ENCODE measurements around the gene ADGRB3. TPM values are rescaled to one million over a fixed set of nuclear protein-coding genes. Genes with fewer than 3 reads are reported as not detected.
"Not testable (repeated sequence)": the region's sequence is repeated elsewhere in the genome, so short reads cannot be mapped to it uniquely, and the experiment has no call there.

ADGRB3 gene
- total RNA-seq, 1 experiment from 2014 or later, result 3.6 TPM

- DNase-seq (ENCODE audit: low read depth, low spot score); in situ Hi-C loops (cut with HindIII; ENCODE audit: low pct_unique_long_range_greater_than_20kb, low sequenced_read_pairs): not testable (repeated sequence)
These were observed 112.8 kb downstream of the ADGRB3 start for GRCh38 chr6:68747832-68748231.

DNA sequence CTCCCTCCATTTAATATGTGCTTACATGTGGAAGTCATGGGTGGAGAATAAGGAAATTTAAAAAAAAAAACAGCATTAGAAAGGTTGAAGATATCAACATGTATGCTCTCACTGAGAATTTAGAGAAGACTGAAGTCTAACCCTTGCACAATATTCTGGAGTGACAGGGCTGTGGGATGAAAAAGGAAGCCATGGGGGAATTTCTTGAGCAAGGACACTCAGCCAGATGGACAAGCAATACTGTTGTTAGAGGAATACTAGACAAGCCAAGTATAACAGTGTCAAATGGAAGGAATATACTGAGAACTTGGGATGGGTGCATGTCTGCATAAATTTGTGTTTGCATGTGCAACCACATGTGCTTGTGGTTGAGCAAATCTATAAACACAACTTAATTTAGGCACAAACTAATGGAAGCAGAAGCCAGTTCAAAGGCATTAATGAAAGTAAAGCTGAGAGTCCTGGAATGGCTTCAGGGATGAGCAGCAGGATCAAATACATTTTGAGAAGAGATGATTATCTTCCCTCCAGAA lies 119.7 kb downstream of the ADGRB3 start:
- DNase-seq (ENCODE audit: low read depth, low spot score), result no peak
- in situ Hi-C loops (cut with HindIII; ENCODE audit: low pct_unique_long_range_greater_than_20kb, low sequenced_read_pairs), result no loop called here

- in situ Hi-C loops (cut with HindIII; ENCODE audit: low pct_unique_long_range_greater_than_20kb, low sequenced_read_pairs), result no loop called here
- no peak for DNase-seq (ENCODE audit: low read depth, low spot score)
These were observed 121.6 kb downstream of the ADGRB3 start for GRCh38 chr6:68756454-68757375.

GRCh38 chr6:68757821-68758220 lies 122.7 kb downstream of the ADGRB3 start:
- in situ Hi-C loops (cut with HindIII; ENCODE audit: low pct_unique_long_range_greater_than_20kb, low sequenced_read_pairs), result no loop called here

DNA sequence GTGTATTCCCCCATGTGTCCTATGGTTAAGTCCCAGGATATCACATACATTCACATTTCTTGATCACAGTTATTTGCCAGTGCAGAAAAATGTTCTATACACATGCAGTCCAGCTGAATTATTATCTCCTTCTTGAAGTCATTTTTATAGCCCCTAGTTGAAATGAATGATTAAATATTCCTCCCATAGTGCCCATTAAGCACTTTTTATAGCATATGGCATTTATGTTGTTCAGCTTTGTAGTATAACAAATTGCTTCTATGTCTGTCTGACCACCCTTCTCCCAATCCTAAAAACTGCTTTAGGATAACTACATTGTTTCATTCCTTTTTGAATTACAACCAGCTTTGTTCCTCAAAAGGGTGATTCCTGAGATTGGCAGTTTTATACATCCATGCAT lies 123.5 kb downstream of the ADGRB3 start:
- in situ Hi-C loops (cut with HindIII; ENCODE audit: low pct_unique_long_range_greater_than_20kb, low sequenced_read_pairs), result no loop called here
- no peak for DNase-seq (ENCODE audit: low read depth, low spot score)

More at GRCh38 chr6:68757821-68758220, 122.7 kb downstream of the ADGRB3 start:
- DNase-seq (ENCODE audit: low read depth, low spot score), result no peak

DNA sequence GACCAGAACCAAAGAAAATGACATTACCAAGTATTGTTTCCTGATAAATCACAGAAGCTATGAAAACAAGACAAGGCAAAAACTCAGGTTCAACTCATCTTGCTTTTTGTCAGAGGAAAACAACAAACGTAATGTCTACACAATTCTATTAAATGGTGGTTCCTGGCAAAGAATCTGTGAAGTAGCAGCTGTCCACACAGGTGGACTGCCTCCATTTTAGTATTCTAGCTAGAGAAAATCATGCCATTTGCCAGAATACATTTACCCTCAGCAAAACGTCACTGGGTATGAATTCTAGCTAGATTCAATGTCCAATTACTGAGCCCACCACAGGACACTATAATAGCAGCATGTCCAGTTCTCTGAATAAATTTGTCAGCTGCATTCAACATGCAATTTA lies 125.4 kb downstream of the ADGRB3 start:
- no peak for DNase-seq (ENCODE audit: low read depth, low spot score)
- in situ Hi-C loops (cut with HindIII; ENCODE audit: low pct_unique_long_range_greater_than_20kb, low sequenced_read_pairs), result no loop called here

DNA sequence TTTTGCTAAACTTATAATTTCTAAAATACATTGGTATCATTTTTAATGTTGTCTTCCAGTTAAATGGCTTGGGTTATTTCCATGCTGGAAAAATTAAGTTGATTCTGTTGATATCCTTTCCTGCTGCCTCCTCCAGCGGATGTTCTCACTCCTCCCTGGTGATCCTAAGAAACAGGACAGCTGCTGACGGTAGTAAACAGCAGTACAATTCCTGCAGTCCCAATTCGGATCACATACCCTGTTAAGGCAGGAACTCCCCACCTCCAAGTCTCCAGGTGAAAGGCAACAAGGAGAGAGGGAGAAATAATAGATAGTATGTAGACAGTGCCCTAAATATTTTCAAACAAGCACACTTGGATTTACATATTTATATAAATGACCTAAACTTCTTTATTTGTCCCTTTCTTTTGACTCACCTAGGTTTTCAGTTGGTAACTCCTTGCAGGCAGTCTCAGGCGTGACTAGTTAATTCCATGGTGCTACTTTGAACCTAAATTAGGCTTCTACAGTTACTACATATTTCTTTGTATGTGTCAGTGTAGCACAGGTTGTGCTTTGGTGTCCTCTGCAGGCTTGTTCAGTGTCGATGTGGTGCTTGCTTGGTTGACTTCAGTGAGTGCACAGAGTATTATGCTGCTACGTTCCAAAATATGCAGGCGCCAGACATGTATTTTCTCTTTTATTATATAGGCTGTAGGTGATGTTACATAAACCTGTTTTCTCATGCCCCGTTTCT lies 126.0 kb downstream of the ADGRB3 start:
- DNase-seq (ENCODE audit: low read depth, low spot score), result peak; percentile 6
- in situ Hi-C loops (cut with HindIII; ENCODE audit: low pct_unique_long_range_greater_than_20kb, low sequenced_read_pairs), result no loop called here

- in situ Hi-C loops (cut with HindIII; ENCODE audit: low pct_unique_long_range_greater_than_20kb, low sequenced_read_pairs), result no loop called here
- DNase-seq (ENCODE audit: low read depth, low spot score), result no peak
These were observed 126.9 kb downstream of the ADGRB3 start for GRCh38 chr6:68761985-68762384.

DNA sequence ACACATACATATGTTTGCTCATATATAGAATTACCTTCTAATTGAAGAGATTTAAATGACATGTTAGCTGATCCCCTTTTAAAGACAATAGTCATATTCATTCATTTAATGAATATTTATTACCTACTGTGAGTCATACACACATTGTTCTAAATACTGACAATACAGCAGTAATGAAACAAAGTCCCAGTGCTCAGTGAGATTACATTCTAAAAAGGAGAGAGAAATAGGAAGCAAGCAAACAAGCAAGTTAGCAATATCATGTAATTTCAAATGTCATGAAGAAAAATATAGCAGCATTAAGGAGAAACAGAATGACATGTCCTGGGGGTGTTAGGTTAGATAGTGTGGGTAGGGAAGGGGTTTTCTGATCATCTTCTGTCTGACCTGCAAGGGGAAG lies 136.3 kb downstream of the ADGRB3 start:
- in situ Hi-C loops (cut with HindIII; ENCODE audit: low pct_unique_long_range_greater_than_20kb, low sequenced_read_pairs), result no loop called here
- no peak for DNase-seq (ENCODE audit: low read depth, low spot score)

DNA sequence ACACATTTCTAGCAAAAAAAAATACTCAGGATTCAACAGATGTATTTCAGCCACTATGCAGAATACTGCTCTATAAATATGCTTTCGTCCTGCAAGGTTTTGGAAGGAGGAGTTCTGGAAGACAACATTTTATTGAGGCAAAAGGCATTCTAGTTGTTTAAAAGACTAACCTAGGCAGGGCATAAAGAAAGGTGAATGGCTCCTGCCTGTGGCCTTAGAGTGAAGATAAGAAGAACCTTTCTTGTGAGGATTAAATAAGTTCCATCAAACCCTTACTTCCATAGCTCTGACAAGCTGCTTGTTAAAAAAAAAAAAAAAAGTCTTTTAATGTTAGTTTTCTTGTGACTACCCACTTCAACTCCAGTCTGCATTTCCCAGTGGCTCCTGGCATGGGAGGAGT lies 139.8 kb downstream of the ADGRB3 start:
- DNase-seq (ENCODE audit: low read depth, low spot score), result no peak
- in situ Hi-C loops (cut with HindIII; ENCODE audit: low pct_unique_long_range_greater_than_20kb, low sequenced_read_pairs), result no loop called here

- no peak for DNase-seq (ENCODE audit: low read depth, low spot score)
- in situ Hi-C loops (cut with HindIII; ENCODE audit: low pct_unique_long_range_greater_than_20kb, low sequenced_read_pairs), result no loop called here
These were observed 141.3 kb downstream of the ADGRB3 start for GRCh38 chr6:68776354-68776753.

- in situ Hi-C loops (cut with HindIII; ENCODE audit: low pct_unique_long_range_greater_than_20kb, low sequenced_read_pairs), result no loop called here
- DNase-seq (ENCODE audit: low read depth, low spot score), result peak; percentile 51
These were observed 142.9 kb downstream of the ADGRB3 start for GRCh38 chr6:68777956-68778355.

- DNase-seq (ENCODE audit: low read depth, low spot score), result peak; percentile 87
These were observed 143.4 kb downstream of the ADGRB3 start for GRCh38 chr6:68778356-68779020.

GRCh38 chr6:68779366-68779765 lies 144.3 kb downstream of the ADGRB3 start:
- in situ Hi-C loops (cut with HindIII; ENCODE audit: low pct_unique_long_range_greater_than_20kb, low sequenced_read_pairs), result no loop called here
- no peak for DNase-seq (ENCODE audit: low read depth, low spot score)

More at GRCh38 chr6:68778356-68779020, 143.4 kb downstream of the ADGRB3 start:
- in situ Hi-C loops (cut with HindIII; ENCODE audit: low pct_unique_long_range_greater_than_20kb, low sequenced_read_pairs), result no loop called here

DNA sequence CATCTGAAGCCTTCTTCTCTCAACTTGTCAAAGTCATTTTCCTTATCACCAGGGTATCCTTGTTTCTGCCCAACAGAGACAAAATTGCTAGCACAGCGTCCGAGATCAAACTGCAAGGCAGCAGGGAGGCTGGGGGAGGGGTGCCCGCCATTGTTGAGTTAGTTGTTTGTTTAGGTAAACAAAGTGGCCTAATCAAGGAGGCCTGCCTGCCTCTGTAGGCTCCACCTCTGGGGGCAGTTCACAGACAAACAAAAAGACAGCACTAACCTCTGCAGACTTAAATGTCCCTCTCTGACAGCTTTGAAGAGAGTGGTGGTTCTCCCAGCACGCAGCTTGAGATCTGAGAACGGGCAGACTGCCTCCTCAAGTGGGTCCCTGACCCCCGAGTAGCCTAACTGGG lies 155.0 kb downstream of the ADGRB3 start:
- in situ Hi-C loops (cut with HindIII; ENCODE audit: low pct_unique_long_range_greater_than_20kb, low sequenced_read_pairs); DNase-seq (ENCODE audit: low read depth, low spot score): not testable (repeated sequence)

GRCh38 chr6:68814976-68815375 lies 179.9 kb downstream of the ADGRB3 start:
- DNase-seq (ENCODE audit: low read depth, low spot score); in situ Hi-C loops (cut with HindIII; ENCODE audit: low pct_unique_long_range_greater_than_20kb, low sequenced_read_pairs): not testable (repeated sequence)

DNA sequence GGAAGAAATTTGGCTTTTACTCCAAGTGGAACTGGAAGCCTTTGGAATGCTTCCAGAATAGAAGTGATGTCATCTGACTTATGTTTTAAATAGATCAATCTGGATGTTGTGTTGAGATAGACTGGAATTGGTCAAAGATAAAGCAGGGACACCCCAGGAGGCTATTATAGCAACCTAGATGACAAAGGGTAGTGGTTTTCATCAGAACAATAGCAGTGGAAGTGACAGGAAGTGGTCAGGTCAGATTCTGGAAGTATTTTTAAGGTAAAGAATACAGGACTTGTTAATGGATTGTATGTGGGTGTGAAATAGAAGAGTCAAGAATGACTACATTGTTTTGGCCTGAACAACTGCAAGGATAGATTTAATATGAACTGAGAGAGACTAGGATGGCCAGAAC lies 191.4 kb downstream of the ADGRB3 start:
- in situ Hi-C loops (cut with HindIII; ENCODE audit: low pct_unique_long_range_greater_than_20kb, low sequenced_read_pairs), result no loop called here
- peak; percentile 58 for DNase-seq (ENCODE audit: low read depth, low spot score)

- no peak for DNase-seq (ENCODE audit: low read depth, low spot score)
- in situ Hi-C loops (cut with HindIII; ENCODE audit: low pct_unique_long_range_greater_than_20kb, low sequenced_read_pairs), result no loop called here
These were observed 199.5 kb downstream of the ADGRB3 start for GRCh38 chr6:68834551-68834950.

Data from SK-MEL-5 (cell line).